ENCODE data around the gene FGF5.
A peak's percentile ranks its signal among the peaks of the same experiment; 100 is the strongest.

Gene FGF5

GRCh38 chr4:80335554-80336358, 69.3 kb downstream of the FGF5 start, which contains the start of gene CFAP299:
Gene CFAP299 (plus strand): TSS chr4:80335730.
- DNase-seq (ENCODE audit: low read depth in 2 of 2): peak; percentile 9

GRCh38 chr4:80336582-80336981, 70.1 kb downstream of the FGF5 start:
- no peak for DNase-seq (ENCODE audit: low read depth in 2 of 2)

DNA sequence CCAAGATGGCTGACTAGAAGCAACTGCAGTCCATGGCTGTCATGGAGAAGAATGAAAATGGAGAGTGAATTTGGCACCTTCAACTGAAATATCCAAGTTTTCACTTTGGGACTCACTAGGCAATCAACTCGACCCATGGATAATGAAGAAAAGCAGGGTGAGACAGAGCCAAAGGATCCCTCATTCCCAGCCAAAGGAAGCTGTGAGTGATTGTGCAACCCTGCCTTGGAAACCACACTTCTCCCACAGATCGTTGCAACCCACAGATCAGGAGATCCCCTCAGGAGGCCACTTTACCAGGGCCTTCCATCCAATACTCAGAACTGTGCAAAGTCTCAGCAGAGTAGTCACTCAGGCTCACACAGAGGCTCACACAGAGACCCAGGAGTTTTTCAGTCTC, 73.6 kb downstream of the FGF5 start:
- DNase-seq (ENCODE audit: low read depth in 2 of 2): no peak

Measured in activated CD8-positive, alpha-beta memory T cell treated with anti-CD3 and anti-CD28 coated beads for 4 hours (primary cell).